ENCODE results near the gene TSPAN12.

- TF ChIP-seq CTCF (IDR thresholded peaks at IDR 0.05) (no peak), POLR2A (IDR thresholded peaks at IDR 0.05) (no peak)
Measured at GRCh38 chr7:120843109-120843508, 14.8 kb downstream of the TSPAN12 start.
